HL-60 (cell line): ENCODE results near the gene NT5DC2.

Experiments used
- CTCF ChIP-seq: IDR thresholded peaks from one replicate; pipeline ENCODE4 v1.5.1; 2011; ENCODE audit warnings: low read length, control low read depth, inconsistent platforms; ENCODE audit not compliant: insufficient read depth
- GABPA ChIP-seq: IDR thresholded peaks from 2 replicates; pipeline ENCODE4 v1.6.1; 2012; ENCODE audit warnings: low read depth
- POLR2AphosphoS5 ChIP-seq: IDR thresholded peaks from 2 replicates; pipeline ENCODE4 v1.6.1; 2012; ENCODE audit warnings: low read depth

DNA sequence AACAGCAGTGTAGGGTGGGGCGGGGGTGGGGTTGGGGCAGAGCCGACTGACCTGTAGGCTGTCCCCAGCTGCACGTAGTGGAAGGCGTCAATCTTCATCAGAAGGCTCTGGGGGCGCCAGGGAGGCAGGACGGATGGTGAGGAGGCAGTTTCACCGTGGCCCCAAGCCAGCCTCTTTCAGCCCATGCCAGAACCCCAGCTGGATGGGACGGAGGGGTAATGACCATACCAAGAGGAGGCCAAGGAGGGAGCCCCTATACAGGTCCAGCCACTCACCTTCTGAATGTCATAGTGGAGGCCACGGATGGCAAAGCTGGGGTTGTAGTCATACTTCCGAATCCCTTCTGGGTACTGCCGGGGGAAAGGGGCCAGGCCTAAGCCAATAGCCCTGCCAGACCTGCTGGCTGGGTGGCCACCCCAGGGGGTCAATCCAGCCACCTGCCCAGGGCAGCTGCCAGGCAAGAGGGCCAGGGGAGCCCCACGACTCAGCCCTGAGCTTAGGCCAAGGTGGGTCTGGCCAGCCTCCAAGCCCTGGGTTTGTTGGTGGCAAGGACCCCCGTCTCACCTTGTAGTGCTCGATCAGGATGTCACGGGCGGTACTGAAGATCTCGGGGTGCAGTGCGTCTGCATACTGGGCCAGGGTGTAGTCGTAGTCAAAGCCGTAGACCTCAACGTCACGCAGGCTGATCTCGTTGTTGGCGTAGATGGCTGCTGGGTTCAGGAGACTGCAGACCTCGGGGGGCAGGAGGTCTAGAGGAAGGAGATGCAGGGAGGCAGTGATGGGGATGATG is 4.9 kb downstream of the NT5DC2 start:
- TF ChIP-seq CTCF, result no peak
- no peak for TF ChIP-seq POLR2AphosphoS5
- TF ChIP-seq GABPA, result no peak
